Measurements from ENCODE around the gene MID2. TPM values are rescaled to one million over a fixed set of nuclear protein-coding genes. Genes with fewer than 3 reads are reported as not detected.
"Not testable (repeated sequence)": the region's sequence is repeated elsewhere in the genome, so short reads cannot be mapped to it uniquely, and the experiment has no call there.

The MID2 gene
- total RNA-seq, 1 experiment from 2014 or later, result 2.2 TPM

GRCh38 chrX:107880054-107880610, 54.5 kb downstream of the MID2 start:
- H3K36me3 ChIP-seq, result no peaks in the 10 kb centered on the region
- no peaks in the 10 kb centered on the region for H3K27me3 ChIP-seq
- no peak overlapping the region for H3K4me3 ChIP-seq
- no peaks in the 10 kb centered on the region for H3K9me3 ChIP-seq
- no peak for DNase-seq

DNA sequence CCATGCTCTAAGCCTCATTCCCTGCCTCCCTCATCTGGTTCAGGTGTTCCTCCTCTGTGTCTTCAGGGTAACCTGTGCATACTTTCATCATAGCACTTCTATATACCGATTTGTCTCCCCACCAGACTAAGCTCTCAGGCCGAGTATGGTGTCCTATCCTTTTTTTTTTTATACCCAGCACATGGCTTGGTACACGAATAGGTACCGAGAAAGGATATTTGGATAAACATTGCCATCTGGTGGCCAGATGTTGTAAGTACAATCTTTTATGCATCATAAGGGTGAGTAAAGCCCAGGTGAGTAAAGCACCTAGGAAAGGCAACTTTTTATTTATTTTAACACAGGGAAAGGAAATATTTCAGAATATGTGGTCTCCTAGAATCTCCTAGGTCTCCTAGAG, 68.4 kb downstream of the MID2 start:
- DNase-seq, result no peak
- no peak overlapping the region for H3K4me3 ChIP-seq
- no peaks in the 10 kb centered on the region; the same call in 1 of the 2 replicates for H3K9me3 ChIP-seq
- no peaks in the 10 kb centered on the region for H3K27me3 ChIP-seq
- H3K36me3 ChIP-seq, result no peaks in the 10 kb centered on the region

GRCh38 chrX:107902721-107903120, 77.1 kb downstream of the MID2 start:
- no peaks in the 10 kb centered on the region for H3K27me3 ChIP-seq
- H3K36me3 ChIP-seq, result no peaks in the 10 kb centered on the region
- H3K9me3 ChIP-seq, result no peaks in the 10 kb centered on the region
- no peak for DNase-seq
- no peak overlapping the region for H3K4me3 ChIP-seq

- H3K27me3 ChIP-seq, result no peaks in the 10 kb centered on the region
- no peaks in the 10 kb centered on the region for H3K36me3 ChIP-seq
- no peak for DNase-seq
- no peaks in the 10 kb centered on the region for H3K9me3 ChIP-seq
- no peak overlapping the region for H3K4me3 ChIP-seq
Observed at GRCh38 chrX:107905366-107905765, 79.7 kb downstream of the MID2 start.

GRCh38 chrX:107924136-107924746, 98.6 kb downstream of the MID2 start:
- H3K36me3 ChIP-seq, result no peaks in the 10 kb centered on the region
- DNase-seq, result no peak

GRCh38 chrX:107934262-107934661, 108.6 kb downstream of the MID2 start:
- Histone ChIP-seq H3K36me3 (no peaks in the 10 kb centered on the region), H3K9me3 (no peaks in the 10 kb centered on the region), H3K27me3 (no peaks in the 10 kb centered on the region), H3K4me3 (no peak overlapping the region)
- no peak for DNase-seq

More at GRCh38 chrX:107924136-107924746, 98.6 kb downstream of the MID2 start:
- no peaks in the 10 kb centered on the region for H3K9me3 ChIP-seq
- H3K4me3 ChIP-seq, result no peak overlapping the region
- no peaks in the 10 kb centered on the region for H3K27me3 ChIP-seq

GRCh38 chrX:107935200-107935599, 109.5 kb downstream of the MID2 start:
- Histone ChIP-seq H3K9me3 (no peaks in the 10 kb centered on the region), H3K27me3 (no peaks in the 10 kb centered on the region), H3K36me3 (no peaks in the 10 kb centered on the region), H3K4me3 (no peak overlapping the region)
- no peak for DNase-seq

DNA sequence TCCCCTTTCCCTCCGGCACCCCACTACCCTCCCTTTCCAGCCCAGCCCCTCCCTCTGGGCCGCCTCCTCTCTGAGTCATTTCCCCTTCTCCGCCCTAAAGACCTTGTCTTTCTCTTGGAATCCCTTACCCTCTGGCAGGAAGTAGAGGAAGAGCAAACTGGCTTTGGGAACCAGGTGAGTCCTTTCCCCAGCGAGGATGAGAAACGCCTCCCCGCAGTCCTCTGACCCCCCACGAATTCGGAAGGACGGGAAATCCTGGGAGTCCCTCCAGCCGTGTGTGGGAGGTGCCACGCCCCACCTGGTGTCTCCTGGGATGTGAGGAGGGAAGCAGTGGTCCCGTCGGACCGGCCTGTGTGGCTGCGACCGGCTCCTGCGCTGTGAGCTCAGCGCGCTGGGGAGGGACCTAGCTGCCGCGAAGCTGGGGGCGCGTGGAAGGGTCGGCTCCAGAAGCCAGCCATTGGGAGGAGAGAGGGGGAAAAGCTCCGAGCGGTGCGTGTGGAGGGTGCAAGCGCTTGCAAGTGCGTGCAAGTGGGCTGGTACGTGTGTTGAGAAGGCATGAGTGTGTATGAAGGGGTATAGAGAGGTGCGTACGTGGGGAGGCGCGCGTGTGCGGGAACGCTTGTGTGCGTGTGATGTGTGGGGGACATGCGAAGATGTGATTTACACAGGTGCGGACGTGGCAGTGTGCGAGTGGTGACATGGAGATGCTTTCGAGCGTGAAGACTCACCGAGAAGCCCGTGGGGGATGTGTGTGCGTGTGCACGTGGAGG, 110.2 kb downstream of the MID2 start:
- no peaks in the 10 kb centered on the region for H3K9me3 ChIP-seq
- no peak overlapping the region for H3K4me3 ChIP-seq
- H3K36me3 ChIP-seq, result no peaks in the 10 kb centered on the region
- DNase-seq, result no peak
- no peaks in the 10 kb centered on the region for H3K27me3 ChIP-seq

DNA sequence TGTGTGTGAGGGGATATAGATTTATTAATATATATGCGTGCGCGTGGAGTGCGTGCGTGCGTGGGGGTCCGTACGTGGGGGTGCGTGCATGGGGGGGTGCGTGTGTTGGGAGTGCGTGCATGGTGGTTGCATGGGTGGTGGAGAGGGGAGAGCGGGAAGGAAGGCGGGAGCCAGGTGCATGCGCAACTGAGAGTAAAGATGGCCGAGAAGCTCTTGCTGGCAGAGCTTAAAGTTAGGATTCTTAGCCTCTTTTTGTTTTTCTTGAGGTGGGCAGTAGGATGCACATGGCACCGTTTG, 110.7 kb downstream of the MID2 start:
- no peak overlapping the region for H3K4me3 ChIP-seq
- H3K9me3 ChIP-seq, result no peaks in the 10 kb centered on the region
- H3K27me3 ChIP-seq, result no peaks in the 10 kb centered on the region
- DNase-seq, result no peak
- no peaks in the 10 kb centered on the region for H3K36me3 ChIP-seq

DNA sequence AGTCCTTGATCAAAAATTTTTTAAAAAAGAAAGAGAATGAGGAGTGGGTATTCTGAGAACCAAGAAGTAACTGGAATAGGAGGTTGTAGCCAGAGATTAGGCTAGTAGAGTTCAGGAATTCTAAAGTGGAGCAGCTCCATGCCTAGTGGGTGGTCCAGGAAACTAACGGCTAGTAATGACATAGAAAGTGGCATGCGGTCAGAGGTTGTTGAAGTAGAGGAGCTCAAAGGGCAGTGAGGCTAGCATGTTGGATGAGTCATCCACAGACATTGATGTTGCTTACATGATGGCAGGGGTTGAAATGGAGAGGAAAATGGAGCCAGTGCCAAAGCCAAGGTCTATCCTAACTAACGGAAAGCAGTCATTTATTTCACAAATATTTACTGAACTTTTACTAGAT, 114.4 kb downstream of the MID2 start:
- H3K36me3 ChIP-seq, result no peaks in the 10 kb centered on the region
- H3K27me3 ChIP-seq, result no peaks in the 10 kb centered on the region
- H3K9me3 ChIP-seq, result no peaks in the 10 kb centered on the region
- DNase-seq, result no peak
- H3K4me3 ChIP-seq, result no peak overlapping the region

DNA sequence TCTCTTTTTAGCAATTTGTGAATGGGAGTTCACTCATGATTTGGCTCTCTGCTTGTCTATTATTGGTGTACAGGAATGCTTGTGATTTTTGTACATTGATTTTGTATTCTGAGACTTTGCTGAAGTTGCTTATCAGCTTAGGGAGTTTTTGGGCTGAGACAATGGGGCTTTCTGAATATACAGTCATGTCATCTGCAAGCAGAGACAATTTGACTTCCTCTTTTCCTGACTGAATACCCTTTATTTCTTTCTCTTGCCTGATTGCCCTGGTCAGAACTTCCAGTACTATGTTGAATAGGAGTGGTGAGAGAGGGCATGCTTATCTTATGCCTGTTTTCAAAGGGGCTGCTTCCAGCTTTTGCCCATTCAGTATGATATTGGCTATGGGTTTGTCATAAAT, 129.7 kb downstream of the MID2 start:
- not testable (repeated sequence) for H3K9me3 ChIP-seq, H3K27me3 ChIP-seq, H3K4me3 ChIP-seq, DNase-seq, H3K36me3 ChIP-seq

DNA sequence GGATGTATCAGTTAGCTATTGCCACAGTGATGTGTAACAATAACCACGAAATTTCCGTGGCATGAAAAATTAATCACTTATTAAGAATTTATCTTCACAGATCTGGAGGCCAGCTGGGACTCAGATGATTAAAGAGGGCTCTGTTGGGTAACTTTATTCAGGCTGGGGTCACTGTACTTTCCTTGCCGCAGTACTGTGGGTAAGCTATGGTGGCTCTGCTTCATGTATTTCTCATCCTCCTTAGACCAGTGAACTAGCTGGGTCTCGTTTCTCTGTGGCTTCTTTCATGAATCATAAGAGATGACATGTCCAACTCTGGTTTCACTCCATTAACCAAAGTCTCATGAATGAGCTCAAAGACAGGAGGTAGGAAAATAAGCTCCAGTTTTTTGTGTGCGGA, 143.0 kb downstream of the MID2 start:
- H3K4me3 ChIP-seq, result no peak overlapping the region
- H3K27me3 ChIP-seq, result no peaks in the 10 kb centered on the region
- DNase-seq, result no peak
- H3K9me3 ChIP-seq, result no peaks in the 10 kb centered on the region
- no peaks in the 10 kb centered on the region for H3K36me3 ChIP-seq

- Histone ChIP-seq H3K27me3 (no peaks in the 10 kb centered on the region), H3K4me3 (no peak overlapping the region), H3K36me3 (no peaks in the 10 kb centered on the region), H3K9me3 (no peaks in the 10 kb centered on the region)
- DNase-seq, result no peak
Observed at GRCh38 chrX:107970073-107970472, 144.4 kb downstream of the MID2 start.

DNA sequence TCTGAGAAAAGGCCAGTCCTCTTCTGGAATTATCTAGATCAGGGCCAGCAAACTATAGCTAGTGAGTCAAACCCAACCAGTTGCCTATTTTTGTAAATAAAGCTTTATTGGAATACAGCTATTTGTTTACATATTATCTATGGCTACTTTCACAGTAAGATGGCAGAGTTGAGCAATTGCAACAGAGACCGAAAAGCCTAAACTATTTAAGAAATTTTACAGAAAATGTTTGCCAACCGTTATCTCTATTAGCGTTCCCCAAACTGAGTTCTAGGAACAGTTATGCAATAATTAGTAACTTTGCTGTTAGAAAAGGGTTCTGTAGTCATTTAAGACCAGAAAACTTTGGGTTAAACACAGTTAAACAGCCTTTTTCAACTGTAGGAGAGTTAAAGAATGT, 146.0 kb downstream of the MID2 start:
- H3K27me3 ChIP-seq, result no peaks in the 10 kb centered on the region
- no peaks in the 10 kb centered on the region for H3K36me3 ChIP-seq
- no peak for DNase-seq

More for the DNA sequence above, 146.0 kb downstream of the MID2 start:
- Histone ChIP-seq H3K9me3 (no peaks in the 10 kb centered on the region), H3K4me3 (no peak overlapping the region)

Other genes with a start within 250 kb of the MID2 start
- 190 and 311 TPM in 2 replicates for gene PRPS1, start 197.4 kb upstream of the MID2 start, total RNA-seq (2014; rRNA removed; shearing (Covaris generic); ENCODE audit: low replicate concordance)
- gene TSC22D3, start 50.1 kb upstream of the MID2 start, total RNA-seq (2014; rRNA removed; shearing (Covaris generic); ENCODE audit: low replicate concordance), result 15.7 and 17.0 TPM in 2 replicates
- not detected in 2 replicates for gene NCBP2L, start 48.1 kb upstream of the MID2 start, total RNA-seq (2014; rRNA removed; shearing (Covaris generic); ENCODE audit: low replicate concordance)
- not detected in 2 replicates for gene TEX13B, start 156.5 kb downstream of the MID2 start, total RNA-seq (2014; rRNA removed; shearing (Covaris generic); ENCODE audit: low replicate concordance)
- not detected in 2 replicates for gene VSIG1, start 219.2 kb downstream of the MID2 start, total RNA-seq (2014; rRNA removed; shearing (Covaris generic); ENCODE audit: low replicate concordance)

Measured in MG63 (cell line).